ENCODE measurements around the gene CDK1.

CDK1 gene

DNA sequence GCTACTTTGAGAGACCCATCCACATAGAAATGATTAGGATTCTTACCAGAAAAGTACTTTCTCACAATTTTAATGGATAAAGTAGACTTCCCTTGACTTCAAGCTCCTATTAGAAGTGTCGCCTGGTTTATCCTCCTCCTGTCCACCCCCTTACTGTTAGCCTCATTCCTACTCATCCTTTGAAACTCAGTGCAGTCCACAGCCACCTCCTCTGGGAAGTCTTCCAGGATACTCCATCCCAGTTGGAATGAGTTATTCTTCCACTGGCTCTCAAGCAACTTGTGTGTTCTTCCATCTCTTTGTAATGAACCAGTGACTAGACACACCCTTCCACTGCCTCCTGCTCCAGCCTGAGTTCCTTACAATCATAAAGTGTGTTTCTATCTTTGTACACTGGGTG, 25.1 kb upstream of the CDK1 start:
- DNase-seq (ENCODE audit: low spot score) = no peak
- TF ChIP-seq CTCF (IDR thresholded peaks at IDR 0.05; ENCODE audit: extremely low read depth, missing control alignments) = no peak

- TF ChIP-seq CTCF (IDR thresholded peaks at IDR 0.05; ENCODE audit: extremely low read depth, missing control alignments) = no peak
- no peak for DNase-seq (ENCODE audit: low spot score)
Measured at GRCh38 chr10:60753817-60754216, 24.5 kb upstream of the CDK1 start.

GRCh38 chr10:60757420-60757895, 20.8 kb upstream of the CDK1 start:
- no peak for DNase-seq (ENCODE audit: low spot score)
- TF ChIP-seq CTCF (IDR thresholded peaks at IDR 0.05; ENCODE audit: extremely low read depth, missing control alignments) = no peak

GRCh38 chr10:60759181-60759580, 19.1 kb upstream of the CDK1 start:
- TF ChIP-seq CTCF (IDR thresholded peaks at IDR 0.05; ENCODE audit: extremely low read depth, missing control alignments) = no peak
- no peak for DNase-seq (ENCODE audit: low spot score)

- no peak for TF ChIP-seq CTCF (IDR thresholded peaks at IDR 0.05; ENCODE audit: extremely low read depth, missing control alignments)
- no peak for DNase-seq (ENCODE audit: low spot score)
Measured at GRCh38 chr10:60760711-60761210, 17.5 kb upstream of the CDK1 start.

- DNase-seq (ENCODE audit: low spot score) = no peak
- no peak for TF ChIP-seq CTCF (IDR thresholded peaks at IDR 0.05; ENCODE audit: extremely low read depth, missing control alignments)
Measured at GRCh38 chr10:60762554-60762953, 15.7 kb upstream of the CDK1 start.

GRCh38 chr10:60767424-60767823, 10.9 kb upstream of the CDK1 start:
- TF ChIP-seq CTCF (IDR thresholded peaks at IDR 0.05; ENCODE audit: extremely low read depth, missing control alignments) = no peak
- no peak for DNase-seq (ENCODE audit: low spot score)

All from GM20000 (cell line).